Stimulated activated CD8-positive, alpha-beta memory T cell treated with anti-CD3 and anti-CD28 coated beads, Interleukin-7, amount 100 ng/mL, for 24 hours (primary cell): ENCODE results near the gene ZBTB49.
"Not testable (repeated sequence)": the region's sequence is repeated elsewhere in the genome, so short reads cannot be mapped to it uniquely, and the experiment has no call there.

ENCODE experiments used
- DNase-seq: peaks from one replicate; pipeline ENCODE4 v3.0.0-alpha.2; 2020; ENCODE audit warnings: low read depth

Gene ZBTB49

DNA sequence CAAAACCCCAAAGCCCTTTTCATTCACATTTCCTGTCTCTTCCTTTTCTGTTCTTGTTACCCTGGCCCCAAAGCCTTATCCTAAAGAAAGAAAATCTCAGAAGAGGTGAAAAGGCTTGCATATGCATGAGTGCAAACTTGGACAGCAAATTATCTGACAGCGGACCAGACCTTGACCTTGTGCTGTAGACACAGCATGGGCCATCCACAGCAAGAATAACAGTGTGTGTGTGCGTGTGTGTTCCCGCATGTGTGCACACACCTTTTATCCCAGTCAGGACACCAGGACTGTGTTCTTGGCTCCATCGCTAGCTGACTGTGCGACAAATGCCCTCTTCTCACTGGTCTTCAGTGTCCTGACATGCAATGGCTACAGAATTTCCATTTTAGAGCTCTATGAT is 35.3 kb downstream of the ZBTB49 start:
- DNase-seq, result no peak

- no peak for DNase-seq
Measured at GRCh38 chr4:4326166-4326565, 36.1 kb downstream of the ZBTB49 start.

DNA sequence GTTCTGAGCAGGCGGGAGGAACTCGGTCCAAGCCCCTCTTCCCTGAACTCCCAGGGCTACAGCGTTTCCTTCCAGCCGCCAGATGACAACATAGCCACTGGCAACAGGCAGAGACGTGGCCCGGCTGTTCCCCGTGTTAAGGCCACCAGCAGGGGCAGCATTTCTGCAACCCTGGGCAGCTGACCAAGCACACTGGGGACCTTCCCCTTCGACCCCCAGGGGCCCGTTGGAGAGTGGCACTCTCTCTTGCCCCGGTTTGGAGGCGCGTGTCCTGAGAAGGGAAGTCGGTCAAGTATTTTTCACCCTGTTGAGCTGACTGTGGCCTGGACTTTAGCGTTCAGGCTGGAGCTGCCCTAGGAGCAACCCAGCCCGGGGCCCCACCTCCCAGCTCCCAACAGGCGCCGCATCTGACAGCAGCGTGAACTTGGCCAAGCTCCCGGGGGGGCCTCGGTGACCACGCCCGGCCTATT is 37.6 kb downstream of the ZBTB49 start:
- DNase-seq, result no peak

DNA sequence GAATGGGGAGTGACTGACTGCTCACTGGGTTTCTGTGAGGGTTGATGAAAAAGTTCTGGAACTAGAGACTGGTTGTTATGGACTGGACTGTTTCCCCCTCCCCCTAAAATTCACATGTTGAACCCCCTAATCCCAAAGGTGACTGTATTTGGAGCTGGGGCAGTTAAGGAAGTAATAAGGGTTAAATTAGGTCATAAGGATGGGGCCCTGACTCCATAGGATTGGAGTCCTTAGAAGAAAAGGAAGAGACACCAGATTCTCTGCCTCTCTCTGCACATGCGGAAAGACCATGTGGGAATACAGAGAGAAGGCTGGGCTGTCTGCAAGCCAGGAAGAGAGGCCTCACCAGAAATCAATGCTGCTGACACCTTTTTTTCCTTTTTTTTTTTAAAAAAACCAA is 38.2 kb downstream of the ZBTB49 start:
- DNase-seq, result no peak

GRCh38 chr4:4328840-4329239 is 38.8 kb downstream of the ZBTB49 start:
- DNase-seq, result no peak

DNA sequence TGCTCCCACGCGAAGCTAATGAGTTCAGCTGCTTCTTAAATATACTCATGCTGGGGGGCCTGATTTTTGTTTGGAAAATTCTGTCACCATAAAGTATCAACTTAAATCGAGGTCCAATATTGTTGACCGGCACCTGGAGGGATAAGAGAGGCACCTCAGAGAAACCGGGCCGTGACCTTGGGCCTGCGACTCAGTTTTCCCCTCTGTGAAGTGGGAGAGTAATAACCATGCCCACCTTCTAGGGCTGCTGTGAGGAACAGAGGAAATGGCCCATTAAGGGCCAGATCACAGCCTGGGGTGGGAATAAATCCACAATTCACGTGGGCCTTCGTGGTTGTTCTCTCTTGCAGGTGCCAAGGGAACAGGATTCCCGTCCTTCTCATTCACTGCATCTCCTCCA is 39.4 kb downstream of the ZBTB49 start:
- DNase-seq, result no peak

GRCh38 chr4:4330794-4331193 is 40.7 kb downstream of the ZBTB49 start:
- no peak for DNase-seq

- no peak for DNase-seq
Measured at GRCh38 chr4:4332529-4332928, 42.5 kb downstream of the ZBTB49 start.

- DNase-seq, result no peak
Measured at GRCh38 chr4:4333265-4333706, 43.2 kb downstream of the ZBTB49 start.

DNA sequence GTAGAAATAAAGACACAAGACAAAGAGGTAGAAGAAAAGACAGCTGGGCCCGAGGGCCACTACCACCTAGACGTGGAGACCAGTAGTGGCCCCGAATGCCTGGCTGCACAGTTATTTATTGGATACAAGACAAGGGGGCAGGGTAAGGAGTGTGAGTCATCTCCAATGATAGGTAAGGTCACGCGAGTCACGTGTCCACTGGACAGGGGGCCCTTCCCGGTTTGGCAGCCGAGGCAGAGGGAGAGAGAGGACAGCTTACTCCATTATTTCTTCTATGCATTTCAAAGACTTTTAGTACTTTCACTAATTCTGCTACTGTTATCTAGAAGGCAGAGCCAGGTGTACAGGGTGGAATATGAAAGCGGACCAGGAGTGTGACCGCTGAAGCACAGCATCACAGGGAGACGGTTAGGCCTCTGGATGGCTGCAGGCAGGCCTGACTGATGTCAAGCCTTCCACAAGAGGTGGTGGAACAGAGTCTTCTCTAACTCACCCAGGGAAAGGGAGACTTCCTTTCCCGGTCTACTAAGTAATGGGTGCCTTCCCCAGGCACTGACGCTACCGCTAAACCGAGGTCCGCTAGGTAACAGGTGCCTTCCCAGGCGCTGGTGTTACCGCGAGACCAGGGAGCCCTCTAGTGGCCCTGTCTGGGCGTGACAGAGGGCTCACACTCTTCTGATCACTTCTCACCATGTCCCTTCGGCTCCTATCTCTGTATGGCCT is 44.9 kb downstream of the ZBTB49 start:
- DNase-seq, result peak; percentile 33

DNA sequence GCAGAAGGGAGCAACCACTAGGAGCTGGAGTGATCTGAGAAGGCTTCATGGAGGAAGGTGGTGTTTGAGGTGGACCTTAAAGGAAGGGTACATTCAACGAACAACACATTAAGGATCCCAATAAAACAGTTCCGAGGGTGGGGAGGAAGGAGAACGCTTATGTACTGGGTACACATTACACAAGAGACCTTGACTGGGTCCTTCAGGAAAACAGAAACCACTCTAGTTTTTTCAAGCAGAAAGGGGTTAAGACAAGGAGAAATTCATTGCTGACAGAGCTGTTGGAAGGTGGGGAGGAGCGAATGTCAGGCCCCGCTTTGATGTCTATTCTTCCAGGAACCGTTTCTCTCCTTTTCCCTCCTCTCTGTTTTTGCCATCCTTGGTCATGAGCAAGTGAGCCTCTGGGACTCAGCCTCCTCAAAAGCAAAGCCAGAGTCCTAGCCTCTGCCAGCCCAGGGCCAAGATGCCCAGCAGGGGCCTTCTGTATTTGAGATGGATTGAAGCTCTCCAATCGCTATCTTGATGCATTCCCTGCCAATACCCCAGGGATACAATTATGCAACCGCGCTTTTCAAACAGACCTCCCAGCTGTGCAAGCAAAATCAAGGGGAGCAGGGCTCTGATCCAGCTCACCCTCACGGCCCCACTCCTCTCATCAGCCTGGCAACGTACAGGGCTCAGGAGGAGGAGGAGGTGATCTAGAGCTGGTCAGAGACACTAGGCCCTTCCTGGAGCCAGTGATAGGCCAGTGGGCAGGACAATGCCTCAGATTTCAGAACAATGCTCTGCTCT is 48.4 kb downstream of the ZBTB49 start:
- no peak for DNase-seq

DNA sequence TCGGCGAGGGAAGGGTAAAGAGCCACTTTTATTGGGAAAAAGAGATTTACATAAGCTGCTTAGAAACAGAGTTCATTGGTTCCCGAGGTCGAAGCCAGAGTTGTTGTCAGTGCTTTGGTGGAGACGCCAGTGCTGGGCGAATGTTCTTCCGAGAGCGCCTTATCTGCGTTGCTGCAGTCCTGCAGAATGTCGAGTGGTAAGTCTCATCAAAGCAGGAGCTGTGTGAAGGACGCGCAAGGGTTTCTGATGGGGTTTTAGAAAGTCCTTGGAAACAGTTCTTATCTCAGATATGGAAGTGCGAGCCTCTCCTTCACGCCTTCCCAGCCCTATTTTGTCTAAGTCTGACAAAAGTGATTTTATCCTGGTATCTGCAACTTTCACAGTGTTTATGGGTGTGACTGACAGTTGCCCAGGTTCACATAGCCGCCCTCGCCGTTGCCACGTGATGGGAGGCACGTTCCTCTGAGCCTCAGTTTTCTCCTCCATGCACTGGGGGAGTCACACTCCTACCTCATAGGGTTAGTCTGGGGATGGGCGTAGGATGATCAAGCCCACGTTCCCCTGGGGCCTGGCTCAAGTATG is 49.5 kb downstream of the ZBTB49 start:
- no peak for DNase-seq

DNA sequence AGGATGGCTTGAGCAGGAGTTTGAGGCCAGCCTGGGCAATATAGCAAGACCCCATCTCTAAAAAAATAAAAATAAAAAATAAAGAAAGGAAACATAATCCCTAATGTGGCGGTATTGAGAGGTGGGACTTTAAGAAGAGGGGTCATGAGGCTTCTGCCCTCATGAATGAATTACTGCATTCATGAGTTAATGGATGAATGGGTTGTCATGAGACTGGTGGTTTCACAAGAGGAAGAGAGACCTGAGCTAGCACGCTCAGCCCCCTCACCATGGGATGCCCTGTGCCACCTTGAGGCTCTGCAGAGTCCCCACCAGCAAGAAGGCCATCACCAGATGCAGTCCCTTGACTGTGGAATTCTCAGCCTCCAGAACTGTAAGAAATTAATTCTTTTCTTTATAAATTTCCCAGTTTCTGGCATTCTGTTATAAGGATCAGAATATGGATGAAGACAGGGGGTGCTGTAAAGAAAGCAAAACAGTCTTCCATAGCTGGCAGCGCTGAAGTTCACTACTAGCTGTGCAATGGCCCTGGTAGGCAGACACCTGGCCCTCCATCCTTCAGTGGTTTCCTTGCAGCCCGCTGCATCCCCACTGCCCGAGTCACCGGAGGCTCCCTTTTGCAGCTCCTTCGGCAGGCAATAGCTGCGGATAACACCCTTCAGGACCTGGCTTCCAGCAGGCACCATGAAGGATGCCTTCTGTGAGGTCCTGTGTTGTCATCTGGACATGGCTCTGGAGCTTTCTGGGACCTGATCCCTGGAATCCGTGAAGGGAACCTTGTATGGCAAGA is 52.0 kb downstream of the ZBTB49 start:
- no peak for DNase-seq

DNA sequence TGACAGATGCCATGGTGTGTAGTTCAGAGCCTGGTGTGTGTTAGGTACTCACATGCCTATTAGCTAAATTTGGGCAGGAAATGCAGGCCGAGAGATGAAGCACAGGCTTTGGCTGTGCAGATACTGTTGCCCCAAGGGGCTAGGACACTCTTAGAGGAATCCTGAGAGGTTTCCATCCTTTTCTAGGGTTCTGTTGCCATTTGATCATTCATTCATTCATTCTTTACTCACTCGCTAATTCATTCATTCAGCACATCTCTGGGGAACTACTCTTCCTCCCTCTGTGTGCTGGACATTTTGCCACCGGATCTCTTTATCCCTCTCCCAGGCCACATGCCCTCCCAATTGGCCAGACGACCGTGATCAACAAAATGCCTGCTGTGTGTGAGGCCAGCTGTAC is 53.0 kb downstream of the ZBTB49 start:
- no peak for DNase-seq

GRCh38 chr4:4344915-4345527 is 55.0 kb downstream of the ZBTB49 start:
- no peak for DNase-seq

DNA sequence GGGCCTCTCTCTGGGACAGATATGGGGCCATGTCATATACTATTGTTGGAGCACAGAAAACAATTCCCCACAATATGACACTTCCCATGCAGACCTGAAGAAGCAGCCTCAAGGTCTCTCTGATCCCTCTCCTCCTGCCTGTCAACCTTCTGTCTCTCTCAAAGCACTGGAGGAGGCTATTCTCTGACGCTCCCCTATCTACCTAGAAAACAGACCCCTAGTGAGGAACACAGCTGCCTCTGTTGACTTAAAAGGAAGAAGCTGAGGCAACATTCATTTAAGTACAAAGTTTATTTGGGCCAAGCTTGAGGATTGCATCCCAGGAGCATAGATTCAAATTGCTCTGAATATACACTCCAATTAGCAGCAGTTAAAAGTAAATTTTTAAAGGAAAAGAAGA is 57.5 kb downstream of the ZBTB49 start:
- no peak for DNase-seq

- DNase-seq, result not testable (repeated sequence)
Measured at GRCh38 chr4:4348585-4348984, 58.5 kb downstream of the ZBTB49 start.

DNA sequence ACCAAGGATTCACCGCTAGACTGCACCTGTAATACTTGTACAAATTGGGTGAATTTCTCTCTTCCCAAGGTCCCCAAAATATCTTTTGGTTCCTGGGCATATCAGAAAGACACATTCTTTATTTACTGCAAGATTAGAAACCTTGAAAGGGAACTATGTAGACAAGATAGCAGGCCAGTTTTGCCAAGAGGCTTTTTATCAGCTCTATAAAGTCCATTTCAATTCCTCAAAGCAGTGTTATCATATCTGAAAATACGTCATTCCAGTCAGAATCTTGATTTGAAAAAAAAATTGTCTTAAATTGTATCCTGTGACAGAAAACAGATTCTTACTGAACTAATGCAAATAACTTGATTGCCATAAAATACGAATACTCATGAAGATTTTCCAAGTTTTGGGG is 59.8 kb downstream of the ZBTB49 start:
- no peak for DNase-seq

- no peak for DNase-seq
Measured at GRCh38 chr4:4350909-4351308, 60.9 kb downstream of the ZBTB49 start.

DNA sequence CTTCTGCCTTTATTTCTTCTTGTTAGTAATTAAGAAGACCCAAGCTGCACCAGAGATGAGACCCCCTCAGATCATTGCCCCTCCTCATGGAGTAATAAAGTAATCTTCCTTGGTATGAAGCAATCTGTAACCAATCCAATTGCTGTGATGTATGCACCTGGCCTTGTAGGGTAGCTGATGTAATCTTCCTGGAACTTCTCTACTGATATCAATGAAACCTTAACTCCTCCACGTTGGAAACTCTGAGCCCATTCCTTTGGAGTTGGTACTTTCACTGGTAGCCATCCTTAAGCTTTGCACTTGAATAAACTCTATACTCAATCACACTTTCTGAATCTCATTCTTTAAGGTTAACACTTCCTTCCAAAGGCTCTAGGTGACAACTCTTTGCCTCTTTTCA is 65.3 kb downstream of the ZBTB49 start:
- DNase-seq, result no peak

- DNase-seq, result no peak
Measured at GRCh38 chr4:4356106-4357041, 66.3 kb downstream of the ZBTB49 start.
